Hematopoietic multipotent progenitor cell treated with erythropoietin and hydrocortisone succinate and interleukin-3 and kit ligand, for 15 days (in vitro differentiated cells): Measurements from ENCODE around the gene RBP5.
A peak's percentile ranks its signal among the peaks of the same experiment; 100 is the strongest.

ENCODE experiments used
- DNase-seq: peaks from one replicate; pipeline ENCODE4 v3.0.0-alpha.2; 2015; ENCODE audit warnings: low spot score

Gene RBP5

DNA sequence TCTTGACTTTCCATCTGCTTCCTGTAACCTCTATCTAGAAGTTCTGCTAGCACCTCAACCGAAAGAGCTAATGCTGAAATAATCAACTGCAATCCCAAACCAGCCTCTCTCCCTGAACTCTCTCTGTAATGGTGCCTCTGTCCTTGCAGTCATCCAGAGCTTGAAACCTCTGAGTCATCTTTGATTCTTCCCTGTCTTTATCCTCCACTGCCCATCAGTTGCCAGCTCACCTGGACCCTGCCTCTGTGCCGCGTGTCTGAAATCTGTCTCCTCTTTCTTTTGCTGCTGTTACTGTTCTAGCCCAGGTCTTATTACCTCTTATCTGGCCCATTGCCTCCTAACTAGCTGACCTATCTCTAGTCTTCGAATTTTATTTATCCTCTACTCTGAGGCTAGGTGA is 17.0 kb upstream of the RBP5 start:
- DNase-seq: no peak

DNA sequence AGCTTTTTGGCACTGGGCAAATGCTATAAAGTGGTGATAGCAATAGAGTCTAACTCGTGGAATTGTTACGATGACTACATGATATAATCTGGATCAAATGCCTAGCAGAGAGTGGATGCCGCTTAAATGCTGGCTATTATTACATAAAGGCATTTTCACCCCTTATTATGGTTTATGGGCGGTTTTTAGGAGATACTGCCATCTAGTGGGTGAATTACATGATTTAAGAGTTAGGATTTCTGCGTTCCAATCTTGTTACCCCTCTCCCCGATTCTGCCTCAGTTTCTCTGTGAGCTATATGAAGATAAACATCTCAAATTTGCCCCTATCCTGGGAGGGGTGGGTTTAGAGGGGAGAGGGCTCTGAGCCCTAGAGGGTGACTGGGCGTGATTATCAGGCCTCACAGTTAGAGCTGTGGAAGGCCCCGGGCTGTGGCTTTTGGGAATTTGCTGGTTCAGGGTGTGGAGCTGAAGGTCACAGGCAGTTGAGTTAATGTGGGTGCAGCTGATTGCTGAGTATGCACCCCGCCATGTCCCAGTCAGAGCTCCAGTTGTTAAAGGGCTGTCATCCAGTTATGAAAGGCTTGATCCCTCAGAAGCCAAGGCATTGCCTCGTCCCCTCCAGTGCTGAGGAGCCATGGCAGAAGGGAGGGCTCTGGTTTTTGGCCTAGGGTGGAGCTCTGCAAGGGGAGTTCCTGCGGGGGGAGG is 15.9 kb upstream of the RBP5 start:
- peak; percentile 57 for DNase-seq

DNA sequence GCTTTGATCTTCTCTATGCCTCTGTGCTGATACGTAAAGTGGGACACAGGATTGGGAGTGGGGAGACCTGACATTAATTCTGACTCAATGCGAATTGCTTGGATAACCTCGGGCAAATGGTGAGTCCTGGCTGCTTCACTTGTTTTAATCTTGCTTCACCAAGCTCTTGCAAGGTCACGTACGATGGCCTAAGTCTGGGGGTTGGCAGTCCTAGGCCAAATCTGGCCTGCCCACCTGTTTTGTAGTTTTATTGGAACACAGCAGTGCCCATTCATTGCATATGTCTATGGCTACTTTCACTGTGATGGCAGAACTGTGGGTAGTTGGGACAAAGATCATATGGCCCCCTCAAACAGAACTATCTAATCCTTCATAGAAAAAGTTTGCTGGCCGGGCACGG is 14.9 kb upstream of the RBP5 start:
- DNase-seq: no peak

DNA sequence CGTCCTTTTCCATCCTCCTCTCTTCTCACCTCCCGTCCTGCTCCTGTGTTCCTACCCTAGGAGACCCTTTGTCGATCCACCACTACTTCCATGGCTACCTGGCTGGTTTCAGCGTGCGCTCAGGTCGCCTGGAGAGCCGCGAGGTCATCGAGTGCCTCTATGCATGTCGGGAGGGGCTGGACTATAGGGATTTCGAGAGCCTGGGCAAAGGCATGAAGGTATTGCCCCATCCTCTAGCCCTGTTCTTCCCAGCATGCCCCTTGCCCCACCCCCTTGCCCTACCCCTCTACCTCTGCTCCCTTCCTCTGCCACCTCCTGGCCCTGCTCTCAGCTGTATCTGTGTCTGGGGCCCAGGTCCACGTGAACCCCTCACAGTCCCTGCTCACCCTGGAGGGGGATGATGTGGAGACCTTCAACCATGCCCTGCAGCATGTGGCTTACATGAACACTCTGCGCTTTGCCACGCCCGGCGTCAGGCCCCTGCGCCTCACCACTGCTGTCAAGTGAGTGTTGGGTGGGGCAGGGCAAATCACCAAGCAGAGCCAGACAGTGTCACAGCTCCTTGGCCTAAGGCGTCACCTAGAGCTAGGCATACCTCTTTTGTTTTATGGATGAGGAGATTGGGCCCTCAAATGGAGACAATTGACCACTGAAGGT is 14.2 kb upstream of the RBP5 start:
- no peak for DNase-seq

DNA sequence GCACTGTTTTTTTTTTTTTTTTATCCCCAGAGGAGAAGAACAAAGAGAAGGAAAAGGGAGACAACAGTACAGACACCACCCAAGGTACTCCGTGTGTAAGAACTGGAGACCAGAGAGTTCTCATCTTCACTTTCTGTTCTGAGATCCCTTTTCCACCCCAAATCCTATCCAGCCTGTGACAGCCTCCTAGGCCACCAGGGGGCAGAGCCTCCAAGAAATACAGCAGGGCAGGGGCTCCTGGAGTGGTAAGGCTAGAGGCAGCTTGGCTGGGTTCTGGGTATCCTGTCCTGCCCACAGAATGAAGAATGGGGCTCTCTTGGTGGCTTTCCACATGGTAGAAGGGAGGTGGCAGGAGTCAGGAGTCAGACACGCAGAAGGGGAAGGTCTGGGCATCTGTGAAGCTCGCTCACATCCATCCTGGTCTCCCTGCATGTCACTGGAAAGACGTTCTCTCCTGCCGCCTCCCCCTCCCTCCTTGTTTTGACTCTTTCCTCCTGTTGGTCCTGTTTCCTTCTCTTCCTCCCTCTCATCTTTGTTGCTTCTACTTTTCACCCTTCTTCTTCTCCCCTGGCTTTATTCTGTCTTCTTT is 13.5 kb upstream of the RBP5 start:
- peak; percentile 65 for DNase-seq

DNA sequence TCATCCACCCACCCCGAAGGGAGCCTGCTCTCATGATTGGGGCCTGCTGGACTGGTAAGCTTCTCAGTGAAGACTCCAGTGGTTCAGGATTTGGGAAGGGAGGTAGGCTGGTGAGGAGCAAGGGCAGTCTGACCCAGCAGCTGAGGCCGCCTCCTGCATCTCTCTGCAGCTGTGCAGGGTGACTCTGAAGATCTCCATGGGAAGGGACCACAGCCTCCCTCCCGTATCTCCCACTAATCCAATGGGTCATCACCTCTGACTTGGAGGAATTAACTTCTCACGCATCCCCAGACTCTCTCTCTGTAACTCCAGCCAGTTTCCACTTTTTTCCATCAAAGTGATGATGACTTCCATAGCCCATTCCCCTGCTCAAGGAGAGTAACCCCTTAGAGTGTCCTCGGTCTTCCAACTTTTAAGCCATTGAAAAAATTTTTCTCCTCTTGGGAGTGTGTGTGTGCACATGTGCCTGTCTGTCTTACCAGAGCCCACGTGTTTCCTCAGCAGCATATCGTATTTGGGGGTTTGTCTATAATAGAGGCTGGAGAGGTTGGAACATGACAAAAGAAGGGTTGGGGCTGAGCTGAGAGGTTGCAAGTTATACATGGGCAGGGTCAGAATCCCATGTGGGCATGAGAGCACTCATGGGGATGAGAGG is 12.8 kb upstream of the RBP5 start:
- no peak for DNase-seq

DNA sequence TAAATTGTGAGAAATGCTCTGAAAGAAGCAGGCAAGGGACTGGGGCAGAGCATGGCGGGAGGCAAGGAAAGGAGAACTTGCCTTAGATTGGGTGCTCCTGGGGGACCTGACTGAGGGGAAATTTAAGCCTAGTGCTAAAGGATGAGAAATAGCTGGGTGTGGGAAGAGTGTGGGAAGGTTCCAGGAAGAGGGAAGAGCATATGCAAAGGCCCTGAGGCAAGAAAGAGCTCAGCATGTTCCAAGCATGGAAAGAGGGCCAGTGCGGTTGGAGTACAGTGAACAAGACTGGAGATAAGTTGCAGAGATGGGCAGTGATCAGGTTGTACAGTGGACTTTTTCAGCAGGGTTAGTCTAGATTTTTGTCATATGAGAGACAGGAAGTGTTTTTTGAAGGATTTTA is 10.5 kb upstream of the RBP5 start:
- no peak for DNase-seq

DNA sequence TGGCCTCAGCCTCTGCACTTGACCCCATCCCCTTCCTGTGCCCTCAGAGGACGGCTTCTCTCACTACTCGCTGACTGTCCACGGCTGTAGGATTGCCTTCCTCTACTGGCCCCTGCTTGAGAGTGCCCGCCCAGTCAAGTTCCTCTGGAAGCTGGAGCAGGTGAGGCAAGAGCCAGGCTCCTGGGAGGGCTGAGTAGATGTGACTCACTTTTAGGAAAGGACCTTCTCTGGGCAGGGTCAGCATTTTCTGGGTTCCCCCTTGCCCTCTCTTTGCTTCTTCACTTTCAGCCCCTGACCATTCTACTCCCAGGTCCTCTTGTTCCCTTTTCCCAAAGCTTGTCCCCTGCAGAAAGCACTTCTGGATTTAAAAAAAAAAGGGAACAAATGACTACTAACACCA is 9.2 kb upstream of the RBP5 start:
- DNase-seq: no peak

DNA sequence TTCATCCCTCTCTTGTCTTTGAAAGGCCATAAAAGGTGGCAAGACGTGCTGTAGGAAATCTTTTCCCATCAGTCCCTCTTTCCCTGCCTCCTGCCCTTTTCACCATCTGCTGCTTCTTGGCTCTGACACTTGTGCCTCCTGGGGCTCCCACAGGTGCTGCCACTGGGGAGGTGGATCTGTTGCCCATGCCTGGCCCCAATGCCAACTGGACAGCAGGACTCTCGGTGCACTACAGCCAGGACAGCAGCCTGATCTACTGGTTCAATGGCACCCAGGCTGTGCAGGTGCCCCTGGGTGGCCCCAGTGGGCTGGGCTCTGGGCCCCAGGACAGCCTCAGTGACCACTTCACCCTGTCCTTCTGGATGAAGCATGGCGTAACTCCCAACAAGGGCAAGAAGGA is 8.0 kb upstream of the RBP5 start:
- DNase-seq: no peak

DNA sequence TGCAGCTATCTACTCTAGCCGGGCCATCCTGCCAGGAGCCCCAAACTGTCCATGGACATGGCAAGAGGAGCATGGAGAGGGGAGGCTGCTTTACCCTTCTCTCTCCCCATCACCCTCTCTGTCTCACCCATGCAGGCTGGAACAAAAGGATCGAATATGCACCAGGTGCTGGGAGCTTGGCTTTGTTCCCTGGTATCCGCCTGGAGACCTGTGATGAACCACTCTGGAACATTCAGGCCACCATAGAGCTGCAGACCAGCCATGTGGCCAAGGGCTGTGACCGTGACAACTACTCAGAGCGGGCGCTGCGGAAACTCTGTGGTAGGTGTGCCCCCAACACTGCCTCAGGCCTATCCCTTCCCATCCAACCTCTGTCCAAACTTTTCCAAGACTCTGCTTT is 7.4 kb upstream of the RBP5 start:
- no peak for DNase-seq

DNA sequence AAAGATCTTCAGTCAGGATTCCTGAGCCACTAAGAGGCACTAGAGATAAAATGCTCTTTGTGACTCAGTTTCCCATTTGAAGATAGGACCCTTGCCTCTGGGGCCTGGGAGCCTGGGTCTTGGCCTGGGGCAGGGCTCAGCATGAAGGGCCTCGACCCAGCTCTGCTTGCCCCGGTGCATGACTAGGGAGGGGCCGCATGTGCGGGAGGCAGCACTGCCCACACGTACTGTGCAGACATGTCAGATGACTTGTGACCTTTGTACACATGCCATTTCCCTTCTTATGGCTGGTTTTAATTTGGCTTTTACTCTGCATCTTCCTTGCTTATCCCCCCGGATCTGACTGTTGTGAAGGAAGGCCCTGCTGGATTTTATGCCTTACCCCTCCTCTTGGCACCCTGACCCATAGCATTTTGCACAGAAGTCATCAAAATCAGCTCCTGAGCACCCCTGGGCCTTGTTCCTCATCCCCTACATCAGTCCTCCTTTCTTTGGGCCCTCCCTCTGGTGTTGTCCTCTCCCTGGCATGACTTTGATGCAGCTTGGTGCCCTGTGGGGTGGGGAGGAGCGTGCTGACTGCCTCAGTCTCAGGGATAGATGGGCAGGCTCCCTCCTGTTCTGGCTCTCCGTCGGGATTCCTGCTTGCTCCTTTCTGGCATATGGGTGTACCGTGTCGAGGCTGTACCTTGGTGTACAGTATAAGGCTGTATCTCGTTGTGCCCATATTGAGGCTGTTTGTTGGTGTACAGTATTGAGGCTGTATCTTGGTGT is 5.9 kb upstream of the RBP5 start:
- DNase-seq: no peak

DNA sequence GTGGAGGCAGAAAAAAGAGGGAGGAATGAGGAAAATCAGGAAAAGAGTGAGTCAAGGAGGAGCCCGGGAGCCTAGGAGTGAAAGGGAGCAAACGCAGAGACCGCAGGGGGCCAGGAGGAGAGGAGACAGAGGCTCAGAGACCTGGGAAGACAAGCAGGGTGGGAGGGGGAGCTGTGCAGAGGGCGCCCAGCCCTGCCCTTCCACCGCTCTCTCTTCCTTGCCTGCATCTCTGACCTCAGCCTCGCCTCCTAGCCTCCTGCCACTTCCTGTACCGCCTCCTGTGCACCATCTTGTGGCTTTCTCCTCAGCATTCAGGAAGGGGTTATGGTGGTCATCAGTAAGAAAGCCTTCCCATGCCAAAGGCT is 2.8 kb upstream of the RBP5 start:
- no peak for DNase-seq

DNA sequence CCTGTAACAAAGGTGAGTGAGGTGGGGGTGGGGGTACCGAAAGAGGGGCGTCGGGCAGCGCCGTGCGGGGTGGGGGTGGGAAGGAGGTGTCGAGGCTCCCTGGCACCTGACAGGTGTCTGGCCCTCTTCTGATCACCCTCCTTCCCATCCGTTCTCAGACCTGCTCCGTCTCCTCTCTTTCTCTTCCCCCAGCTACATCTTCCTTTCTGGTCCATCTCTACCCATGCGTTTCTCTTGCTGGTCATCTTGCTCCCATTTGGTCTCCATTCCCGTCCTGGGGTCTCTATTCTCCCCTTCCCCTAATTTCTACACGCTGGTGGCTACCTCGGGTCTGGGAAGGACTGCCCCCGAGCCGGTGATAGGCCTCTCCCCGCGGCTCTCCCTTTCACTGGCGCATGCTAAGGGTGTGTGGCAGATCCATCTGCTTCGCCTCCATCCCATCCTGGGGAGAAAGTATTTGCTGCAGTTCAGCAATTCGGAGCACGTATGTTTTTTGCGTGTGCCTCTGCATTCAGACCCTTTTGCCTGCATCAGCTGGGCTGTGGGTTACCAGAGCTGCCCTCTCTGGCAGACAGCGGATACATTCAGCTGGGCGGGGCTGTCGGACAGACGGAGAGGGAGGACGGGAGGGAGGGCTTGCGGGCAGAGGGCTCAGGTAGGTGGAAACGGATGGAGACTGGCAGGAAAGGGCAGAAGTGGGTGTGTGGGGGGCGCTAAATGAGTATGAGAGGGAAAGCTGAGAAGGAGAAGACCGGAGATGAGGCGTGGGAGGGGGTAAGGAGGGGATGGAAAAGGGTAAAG is 2.2 kb upstream of the RBP5 start:
- DNase-seq: no peak

DNA sequence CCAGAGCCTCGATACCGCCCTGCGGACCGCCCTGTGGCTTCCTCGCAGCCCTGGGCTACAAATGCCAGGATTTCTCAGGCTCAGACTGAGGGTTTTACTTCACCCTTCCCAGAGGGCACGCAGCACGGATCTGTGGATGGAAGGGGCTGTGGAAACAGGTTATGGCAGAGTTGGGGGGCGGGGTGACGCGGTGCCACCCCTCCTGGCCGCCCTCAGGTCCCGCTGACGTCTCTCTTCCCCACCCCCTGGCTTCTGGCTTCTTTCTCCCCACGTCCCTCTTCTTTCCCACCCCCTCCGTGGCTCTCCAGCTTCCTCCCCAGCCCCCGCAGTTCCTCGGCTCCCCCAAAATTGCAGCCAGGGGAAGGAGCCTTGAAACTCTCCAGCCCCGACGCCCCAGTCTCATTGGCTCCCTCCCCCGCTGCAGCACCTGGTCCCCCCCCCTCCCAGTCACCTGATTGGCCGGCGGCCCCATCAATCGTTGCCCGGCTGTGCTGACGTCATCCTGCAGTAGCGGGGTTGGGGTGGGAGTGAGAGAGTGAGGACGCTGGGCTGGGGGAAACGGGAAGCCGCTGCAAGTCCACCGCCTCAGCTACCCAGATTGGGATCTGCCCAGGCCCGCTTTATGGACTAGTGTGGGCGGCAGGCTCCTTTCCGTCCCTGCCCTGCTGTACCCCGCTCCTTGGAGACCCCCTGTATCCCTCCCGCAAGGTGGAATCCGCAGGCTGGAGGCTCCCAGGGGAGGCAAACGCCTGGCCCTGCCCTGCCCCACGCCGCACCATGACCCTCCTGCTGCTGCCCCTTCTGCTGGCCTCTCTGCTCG is 1.4 kb upstream of the RBP5 start, which contains the start of gene CLSTN3:
Gene CLSTN3, plus strand, starts transcription at position 500 of the 820 bp plus-strand sequence. Its CDS starts 278 bp downstream, at position 778.
- peak; percentile 23 for DNase-seq

DNA sequence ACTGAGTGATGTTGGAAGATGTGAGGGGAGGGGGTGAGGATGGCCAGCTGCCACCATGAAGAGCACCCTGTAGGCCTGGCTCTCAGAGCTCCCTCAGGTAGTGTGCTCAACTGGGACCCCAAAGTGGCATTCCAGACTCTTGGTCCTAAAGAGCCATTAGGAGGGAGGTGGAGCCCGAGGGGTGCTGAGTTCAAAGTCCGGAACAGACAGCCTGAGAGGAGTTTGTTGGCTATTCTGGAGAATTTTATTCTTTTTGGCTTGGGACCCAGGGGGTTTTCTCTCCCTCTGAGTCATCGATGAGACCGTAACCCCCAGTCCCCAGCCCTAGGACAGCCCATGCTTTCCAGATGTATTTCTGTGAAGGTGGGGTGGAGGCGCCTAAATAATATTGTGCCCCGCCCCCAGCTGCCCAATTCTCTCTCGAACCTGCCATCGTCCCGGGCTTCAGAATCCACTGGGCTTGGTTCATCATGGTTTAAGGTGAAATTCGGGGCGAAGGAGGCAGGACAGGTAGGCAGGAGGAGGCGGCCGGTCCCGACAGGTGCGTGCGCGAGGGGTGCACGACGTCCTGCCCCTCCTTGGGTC is 690 bp upstream of the RBP5 start:
- DNase-seq: no peak

DNA sequence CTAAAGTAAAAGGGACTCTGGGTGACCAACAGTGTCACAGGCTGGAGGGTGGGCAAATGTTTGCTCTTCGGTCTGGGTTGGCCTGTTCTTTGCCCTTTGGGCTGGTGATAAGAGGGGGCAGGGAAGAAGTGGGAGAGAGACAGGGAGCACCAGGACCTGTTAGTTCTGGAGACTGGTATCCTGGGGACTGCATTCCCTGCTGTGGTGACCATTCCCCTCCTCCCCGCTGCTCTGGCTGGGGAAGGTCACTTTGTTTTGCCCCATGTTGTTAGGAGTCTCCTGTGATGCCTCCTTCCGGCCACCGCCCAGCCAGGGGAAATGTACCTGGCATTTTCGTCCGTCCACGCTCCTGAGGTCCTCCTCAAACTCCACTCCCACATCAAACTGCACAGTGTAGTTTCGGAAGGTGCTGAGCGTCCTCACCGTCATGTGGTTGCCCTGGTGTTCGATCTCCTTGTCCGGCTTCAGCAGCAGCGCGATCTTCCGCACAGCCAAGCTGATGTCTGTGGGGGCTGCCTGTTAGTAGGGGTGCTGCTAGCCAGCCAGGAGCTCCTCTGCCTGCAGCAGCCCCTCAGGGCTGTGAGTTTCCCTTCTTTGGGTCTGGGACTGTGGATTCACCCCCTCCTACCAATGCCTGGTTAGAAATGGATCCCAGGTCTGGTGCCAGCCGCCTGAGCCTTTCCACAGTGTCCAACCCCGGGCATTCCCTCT is 618 bp downstream of the RBP5 start:
- no peak for DNase-seq

DNA sequence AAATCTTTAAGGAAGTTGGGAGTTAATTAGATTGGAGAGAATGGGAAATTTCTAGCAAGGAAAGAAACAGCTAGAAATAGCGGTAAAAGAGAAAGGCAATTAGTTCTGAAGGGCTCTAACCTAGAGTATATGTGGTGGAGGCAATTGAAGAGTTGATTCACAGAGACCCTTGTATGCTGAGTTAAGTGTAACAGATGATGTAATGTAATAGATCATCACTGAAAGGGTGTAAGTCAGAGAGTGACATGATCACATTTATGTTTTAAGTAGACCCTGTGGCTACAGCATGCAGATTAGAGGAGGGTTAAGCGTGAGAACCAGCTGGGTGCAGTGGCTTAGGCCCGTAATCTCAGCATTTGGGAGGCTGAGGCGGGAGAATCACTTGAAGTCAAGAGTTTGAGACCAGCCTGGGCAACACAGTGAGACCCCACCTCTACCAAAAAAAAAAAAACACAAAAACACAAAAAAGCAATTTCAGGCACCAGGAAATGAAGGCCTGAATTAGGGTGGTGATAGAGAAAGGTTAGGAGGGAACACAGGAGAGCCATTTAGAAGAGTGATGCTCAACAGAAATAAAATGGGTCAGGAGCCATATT is 3.0 kb downstream of the RBP5 start:
- no peak for DNase-seq

DNA sequence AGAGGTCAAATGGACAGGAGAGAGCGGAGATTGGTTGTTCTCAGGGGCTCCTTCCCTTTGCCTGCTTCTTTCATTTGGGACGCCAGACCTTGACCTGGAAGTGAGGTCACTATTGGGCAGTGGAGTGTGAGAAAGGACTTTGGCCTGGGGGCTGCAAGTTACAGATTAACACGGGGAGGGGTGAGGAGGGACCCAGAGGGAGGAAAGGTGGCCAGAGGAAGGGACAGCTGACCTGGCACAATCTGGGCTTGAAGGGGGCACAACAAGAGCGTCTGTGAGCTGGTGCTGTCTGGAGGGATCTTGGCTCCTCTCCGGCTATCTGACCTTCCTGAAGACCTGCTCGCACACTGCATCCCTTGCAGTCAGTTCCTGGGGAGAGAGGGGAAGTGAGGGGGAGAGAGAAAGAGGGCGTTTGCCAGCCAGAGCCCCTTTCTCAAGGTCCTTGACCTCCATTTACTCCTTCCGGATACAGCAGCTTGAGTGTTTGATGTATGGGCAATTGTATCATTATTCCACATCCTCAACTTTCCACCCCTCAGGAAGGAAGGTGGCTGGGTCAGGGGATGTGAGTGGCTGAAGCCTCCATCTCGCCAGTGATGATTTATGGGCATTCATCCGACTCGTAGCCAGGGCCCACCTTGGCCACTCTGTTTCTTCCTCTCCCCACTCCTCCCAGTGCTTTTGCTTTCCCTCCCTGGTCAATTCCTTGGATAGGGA is 4.7 kb downstream of the RBP5 start:
- DNase-seq: no peak
